ENCODE data around the gene OXCT2.

The OXCT2 gene

DNA sequence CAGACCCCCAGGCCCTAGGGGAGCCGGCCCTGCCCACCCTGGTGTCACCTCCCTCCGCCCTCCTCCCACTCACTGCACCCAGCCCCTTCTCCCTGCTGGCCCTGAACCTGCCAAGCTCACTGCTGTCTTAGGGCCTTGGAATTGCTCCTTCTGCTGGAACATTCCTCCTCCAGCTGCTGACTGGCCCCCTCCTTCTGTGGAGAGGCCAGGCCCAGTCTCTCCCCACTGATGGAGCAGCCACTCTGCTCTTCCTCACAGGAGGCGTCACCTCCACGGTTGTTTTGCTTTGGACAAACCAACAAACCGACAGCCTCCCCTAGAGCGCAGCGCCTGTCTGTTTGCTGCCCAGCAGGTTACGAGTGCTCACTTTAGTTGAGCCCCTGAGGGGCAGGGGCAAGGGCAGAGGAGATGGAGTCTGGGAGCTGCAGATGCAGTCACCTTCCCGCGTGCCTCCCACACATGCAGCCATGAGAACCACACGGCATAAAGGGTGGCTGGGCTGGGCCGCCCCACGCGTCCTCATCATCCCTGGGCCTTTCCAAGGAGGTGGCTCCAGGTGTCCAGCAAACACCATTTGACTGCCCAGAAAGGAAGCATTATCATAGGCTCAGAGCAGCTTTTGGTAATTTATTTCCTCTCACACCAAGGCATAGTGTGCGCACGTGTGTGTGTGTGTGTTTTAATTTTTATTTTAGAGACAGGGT is 9.4 kb downstream of the OXCT2 start:
- DNase-seq = no peak

DNA sequence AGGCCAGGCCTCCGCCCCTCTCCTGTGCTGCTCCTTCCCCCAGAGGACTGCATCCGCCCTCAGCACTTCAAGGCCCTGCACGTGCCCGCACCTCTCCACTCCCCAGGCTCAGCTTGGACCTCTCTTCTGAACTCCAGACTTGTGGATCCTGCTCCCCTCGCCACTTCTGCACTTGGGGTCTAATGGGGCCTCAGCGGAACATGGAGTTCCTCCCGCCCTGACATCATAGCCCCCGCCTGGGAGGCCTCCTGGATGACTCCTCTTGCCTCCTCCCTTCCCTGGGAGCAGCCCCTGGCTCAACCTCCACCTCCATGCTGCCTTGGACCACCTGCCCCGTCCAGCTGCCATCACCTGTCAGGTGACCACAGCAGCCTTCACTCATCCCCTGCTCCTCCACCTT is 10.1 kb downstream of the OXCT2 start:
- no peak for DNase-seq

DNA sequence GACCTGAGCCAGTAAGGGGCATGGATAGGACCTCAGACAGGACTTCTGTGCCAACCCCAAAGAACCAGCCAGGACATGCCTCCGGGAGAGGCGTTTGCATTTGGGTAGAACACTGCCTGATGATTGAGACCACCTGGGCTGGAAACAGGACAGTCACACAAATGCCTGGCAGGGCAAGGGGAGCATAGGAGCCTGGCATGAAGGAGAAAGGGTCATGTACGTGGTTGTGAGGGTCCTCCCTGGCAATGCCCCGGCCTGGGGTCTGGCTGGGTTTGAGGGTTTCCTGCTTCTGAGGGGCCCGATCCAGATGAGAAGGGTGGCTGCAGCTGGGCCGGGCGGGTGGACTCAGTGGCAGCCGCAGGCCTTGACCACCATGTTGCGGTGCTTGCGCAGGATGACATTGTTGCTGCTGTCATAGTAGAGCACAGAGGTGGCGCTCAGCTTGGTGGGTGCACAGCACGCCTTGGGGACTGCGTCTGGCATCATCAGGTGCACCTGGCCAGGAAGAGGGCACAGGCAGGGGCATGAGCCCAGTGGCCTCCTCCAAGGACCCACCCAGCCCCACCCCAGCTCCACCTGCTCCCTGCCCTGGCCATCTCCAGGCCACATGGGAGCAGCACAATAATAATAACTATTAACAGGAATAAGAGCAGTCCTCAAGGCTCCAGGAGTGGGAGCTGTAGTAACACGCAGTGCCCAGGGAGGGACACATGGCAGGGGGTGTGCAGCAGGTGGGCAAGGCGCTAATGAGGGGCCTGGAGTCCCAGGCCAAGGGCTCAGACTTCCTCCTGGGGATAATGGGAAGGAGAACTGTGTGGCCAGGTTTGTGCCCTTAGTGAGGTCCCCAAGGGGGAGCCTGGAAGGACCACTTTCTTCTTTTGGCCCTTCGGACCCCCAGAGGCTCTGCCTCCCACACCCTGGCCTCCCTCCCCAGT is 10.8 kb downstream of the OXCT2 start:
- DNase-seq = no peak

DNA sequence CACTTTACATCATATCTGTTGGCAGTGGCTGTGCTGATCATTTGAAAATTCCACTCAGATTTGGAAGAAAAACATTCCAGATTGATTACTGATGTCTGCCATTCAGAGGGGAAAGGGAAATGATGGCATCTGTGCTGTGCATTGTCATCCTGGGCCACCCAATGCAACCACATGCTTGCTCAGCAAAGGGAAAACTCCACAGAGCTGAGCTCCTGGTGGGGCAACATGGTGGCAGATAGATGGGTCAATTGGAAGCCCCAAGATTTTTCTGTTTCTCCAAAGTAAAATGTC is 11.8 kb downstream of the OXCT2 start:
- no peak for DNase-seq

DNA sequence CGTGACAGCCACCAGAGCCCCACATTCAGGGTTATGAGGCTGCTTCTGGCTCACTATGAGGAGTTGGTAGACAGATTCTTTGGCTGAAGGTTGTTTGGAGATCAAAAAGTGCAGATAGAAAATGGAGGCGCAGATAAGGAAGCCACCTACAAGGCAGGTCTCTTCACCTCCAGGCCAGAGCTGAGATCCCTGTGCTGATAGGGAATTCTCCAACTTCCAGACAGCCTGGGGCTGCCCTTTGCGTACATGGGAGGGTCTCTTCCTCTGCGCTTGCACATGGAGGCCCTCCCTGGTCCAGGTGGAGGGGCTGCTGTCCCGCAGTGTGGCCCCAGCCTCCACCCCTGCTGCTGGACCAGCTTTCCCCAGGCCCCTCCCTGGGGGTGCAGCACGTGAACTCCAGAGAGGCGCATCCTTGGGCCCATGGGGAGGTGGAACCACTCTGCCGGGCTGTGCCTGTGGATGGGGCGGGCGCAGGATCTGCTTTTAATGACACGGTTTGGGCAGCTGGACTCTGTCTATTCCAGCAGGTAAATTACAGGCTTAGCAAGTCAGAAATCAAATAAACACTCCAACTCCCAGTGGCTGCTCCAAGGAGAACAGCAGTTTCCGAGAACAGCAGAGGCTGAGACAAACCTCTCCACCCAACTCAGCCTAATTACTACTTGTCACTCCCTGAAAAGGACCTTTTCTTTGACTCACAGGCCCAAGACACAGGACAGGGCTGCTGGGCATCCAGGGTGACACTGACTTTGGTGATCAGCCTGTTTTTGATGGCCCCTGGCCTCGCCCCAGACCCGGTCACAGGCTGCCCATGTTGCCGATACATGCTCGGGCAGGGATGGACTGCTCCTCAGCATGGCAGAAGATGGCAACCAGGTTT is 12.4 kb downstream of the OXCT2 start:
- DNase-seq = peak; percentile 53

DNA sequence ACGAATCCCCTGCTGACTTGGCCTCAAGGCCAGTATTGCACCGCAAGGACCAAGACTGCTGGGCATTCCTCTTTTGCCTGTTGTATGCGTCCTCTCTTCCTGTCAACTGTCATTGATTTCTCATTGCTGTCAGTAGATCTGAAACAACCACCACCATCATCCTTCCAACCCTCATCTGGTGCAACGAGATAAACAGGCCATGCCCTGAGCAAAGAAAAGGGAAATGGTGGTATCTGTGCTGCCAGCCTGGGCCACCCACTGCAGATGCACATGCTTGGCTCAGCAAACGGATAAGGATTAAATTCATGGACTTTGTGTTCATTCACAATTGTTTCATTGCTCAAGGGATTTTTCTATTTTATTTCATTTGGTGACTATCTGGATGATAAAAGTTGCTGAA is 13.6 kb downstream of the OXCT2 start:
- DNase-seq = no peak

DNA sequence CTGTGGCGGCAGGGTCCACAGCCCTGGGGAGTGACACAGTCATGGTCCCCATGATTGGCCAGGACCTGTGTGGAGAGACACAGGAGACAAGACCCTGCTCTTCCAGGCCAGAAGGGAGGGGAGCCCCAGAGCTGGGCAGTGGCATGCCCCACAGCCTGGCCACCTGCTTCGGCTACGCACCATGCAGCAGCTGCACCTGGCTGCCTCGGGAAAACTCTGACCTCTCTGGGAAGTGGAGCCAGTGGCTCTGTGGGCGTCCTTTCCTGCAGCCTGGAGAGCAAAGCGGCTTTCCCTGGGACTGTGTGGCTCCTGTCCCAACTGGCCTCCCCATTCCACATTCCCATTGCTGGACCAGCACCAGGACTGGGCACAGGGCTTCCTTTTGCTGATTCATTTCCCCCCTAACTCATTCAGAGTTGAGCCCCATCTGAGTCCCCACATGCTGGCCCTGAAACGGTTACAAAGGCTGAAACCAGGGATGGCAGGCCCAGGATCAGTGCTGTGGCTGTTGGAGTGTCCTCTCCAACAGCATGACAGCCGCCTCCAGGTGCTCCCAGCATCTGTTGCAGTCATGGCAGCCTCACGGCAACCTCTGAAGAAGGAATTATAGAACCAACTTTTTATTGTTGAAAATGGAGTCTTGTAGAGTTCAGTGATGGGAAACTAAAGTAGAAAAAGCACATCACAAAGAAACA is 15.0 kb downstream of the OXCT2 start:
- no peak for DNase-seq

DNA sequence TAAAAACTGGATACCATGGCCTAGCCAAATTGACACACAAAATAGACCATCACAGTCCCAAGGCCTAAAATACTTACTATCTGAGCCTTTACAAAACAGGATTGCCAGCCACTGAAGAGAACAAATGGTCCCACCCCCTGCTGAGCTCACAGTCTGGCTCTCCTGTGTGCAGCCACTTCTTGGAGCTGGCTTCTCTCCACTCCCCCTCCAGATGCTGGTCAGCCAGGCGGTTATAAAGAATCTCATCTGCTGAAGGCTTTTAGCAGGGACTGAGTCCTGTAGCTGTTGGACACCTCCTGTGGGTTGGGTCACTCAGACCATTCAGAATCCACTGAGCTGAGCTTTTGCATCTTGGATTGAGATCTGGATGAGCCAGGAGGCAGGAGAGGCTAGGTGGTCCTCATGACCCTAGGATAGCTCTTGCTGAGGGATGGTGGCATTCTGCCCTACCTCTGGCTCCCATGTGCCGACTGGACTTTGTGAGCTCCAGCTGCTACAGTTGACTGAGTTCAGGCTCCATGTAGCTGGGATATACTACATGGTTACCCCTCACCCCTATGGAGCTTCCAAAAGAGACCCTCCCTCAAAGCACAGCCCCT is 16.1 kb downstream of the OXCT2 start:
- DNase-seq = no peak

DNA sequence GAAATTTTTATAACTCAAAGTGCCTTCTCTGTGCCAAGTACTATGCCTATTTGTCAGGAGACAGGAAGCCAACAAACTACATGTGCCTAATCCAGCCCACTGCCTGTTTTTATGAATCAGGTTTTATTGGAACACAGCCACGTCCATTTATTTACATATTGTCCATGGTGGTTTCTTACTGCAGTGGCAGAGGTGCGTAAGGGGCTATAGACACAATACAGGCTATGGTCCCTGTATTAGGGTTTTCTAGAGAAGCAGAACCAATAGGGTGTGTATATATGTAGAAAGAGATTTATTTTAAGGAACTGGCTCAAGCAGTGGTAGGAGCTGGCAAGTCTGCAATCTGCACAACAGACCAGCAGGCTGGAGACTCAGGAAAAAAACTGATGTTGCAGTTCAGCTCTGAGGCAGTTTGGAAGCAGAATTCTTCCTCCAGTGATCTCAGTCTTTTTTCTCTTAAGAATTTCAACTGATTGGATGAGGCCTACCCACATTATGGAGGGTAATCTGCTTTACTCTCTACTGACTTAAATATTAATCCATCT is 17.1 kb downstream of the OXCT2 start:
- DNase-seq = peak; percentile 33

DNA sequence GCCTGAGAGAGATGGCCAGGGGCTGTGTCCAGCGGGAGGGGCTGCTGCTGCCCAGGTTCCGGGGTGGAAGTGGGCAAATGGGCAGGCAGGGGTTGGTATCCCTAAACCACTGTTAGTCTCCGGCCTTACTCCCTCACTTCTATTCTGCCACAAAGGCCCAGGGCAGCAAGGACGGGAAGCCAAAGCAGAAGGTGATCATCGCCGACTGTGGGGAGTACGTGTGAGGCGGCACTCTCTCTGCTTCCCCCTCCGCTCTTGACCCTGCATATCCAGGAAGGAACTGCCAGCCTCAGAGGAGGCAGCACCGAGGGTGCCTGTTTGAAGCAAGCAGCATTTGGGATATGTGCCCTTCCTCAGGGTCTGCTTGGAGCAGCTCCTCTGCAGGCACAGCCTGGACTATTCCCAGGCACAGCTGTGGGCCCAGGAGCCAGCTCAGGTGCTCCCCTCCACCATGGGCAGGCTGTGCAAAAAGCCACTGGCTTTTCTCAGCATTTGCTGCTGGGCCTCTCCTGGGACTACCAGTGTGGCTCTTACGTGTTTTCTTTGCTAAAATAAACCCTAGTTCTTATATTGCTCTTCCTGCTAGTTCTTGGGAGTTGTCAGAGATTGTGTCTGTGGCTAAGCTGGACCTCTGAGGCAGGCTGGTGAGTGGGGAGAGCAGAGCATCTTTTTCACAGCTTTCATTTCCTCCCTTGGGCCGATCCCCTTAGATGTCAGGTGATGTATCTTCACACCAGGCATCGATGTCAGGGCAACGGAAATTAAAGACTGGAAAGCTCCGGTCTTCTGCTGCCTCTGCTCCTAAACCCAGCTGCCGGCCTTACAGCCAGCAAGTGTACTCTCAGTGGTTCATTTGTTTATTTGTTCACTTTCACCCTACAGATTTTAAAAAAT is 17.8 kb downstream of the OXCT2 start:
- DNase-seq = no peak

DNA sequence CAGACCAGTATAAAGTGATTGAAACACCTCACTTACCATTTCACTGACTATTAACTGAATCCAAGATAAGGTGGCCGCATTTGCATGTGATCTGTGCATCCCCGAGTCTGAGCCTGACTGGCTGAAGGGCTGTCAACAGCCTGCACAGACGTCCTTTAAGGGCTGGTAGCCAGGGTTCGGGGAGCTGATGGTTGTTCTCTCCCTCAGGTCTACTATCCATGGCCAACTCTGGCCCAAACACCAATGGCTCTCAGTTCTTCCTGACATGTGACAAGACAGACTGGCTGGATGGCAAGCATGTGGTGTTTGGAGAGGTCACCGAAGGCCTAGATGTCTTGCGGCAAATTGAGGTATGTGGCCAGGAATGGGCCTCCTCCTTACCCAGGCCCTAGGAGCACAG is 18.4 kb downstream of the OXCT2 start:
- no peak for DNase-seq

DNA sequence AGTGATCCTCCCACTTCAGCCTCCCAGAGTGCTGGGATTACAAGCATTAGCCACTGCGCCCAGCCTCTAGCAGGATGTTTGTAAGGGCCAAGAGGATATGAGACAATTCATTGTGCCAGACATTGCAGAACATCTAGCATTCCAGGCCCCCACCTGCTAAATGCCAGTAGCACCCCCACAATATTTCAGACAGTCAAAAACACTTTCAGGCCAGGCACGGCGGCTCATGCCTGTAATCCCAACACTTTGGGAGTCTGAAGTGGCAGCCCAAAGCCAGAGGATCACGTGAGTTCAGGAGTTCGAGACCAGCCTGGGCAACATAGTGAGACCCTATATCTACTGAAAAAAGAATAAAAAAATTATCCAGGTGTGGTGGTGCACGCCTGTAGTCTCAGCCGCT is 19.6 kb downstream of the OXCT2 start:
- no peak for DNase-seq

DNA sequence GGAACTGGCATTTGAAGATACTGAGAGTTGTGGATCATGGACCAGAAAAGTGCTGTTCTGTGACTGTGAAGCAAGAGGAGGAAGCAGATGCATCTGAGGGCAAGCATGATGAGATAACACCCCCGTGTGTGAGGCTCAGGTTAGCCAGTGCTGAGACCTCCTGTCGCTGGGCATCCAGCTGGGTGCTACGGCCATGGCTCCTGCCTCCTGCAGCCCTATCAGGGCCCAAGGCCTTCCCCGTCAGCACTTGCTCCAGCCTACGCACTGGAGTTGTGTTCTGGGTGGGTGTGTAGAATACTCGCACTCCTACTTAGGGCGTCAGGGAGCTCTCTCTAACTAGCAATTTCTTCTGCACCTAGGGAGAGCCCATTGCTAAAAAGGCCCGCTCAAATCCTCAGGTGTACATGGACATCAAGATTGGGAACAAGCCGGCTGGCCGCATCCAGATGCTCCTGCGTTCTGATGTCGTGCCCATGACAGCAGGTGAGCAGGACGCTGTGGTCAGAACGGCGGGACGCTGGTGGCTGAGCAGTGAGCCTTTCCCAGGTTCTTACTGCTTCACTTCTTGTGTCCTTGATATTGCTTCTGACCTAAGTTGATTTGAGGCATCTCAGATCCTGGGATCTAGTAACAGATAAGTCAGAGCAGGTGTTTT is 26.0 kb downstream of the OXCT2 start:
- no peak for DNase-seq

DNA sequence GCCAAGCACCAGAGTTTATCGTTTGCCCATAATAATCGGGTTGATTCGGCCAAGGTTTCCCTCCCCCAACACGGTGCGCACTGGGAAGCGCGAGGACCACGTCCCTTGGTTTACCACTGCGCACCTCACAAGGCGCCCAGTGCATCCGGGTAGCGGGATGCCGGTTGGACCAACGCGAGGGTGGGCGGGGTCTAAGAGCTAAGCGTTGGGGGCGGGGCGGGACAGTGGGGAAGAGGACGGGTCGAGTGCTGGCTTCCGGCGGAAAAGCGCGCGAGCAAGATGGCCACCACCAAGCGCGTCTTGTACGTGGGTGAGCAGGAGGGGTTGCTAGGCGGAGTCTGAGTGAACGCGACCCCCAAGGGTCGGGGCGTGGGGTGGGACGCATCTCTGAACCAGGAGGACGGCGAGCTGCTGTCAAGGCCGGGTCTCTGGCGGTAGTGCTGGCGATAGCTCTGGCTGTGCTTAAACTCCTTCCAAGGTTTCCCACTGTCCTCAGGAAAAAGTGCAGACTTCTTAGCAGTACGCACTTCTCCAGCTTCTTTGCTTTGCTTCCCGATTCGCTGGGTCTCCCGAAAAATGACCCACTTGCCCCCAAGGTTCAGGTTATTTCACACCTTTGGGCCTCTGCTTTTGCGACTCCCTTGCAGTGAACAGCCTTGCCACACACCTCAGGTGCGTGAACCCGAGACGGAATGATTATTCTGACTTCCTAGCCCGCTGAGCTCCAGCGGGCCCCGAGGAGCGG is 32.4 kb downstream of the OXCT2 start, which contains the start of gene PPIE:
Gene PPIE (plus strand): TSS at position 261 of the 745 bp plus-strand sequence. CDS start 19 bp downstream, at position 280.
- peak; percentile 68 for DNase-seq

DNA sequence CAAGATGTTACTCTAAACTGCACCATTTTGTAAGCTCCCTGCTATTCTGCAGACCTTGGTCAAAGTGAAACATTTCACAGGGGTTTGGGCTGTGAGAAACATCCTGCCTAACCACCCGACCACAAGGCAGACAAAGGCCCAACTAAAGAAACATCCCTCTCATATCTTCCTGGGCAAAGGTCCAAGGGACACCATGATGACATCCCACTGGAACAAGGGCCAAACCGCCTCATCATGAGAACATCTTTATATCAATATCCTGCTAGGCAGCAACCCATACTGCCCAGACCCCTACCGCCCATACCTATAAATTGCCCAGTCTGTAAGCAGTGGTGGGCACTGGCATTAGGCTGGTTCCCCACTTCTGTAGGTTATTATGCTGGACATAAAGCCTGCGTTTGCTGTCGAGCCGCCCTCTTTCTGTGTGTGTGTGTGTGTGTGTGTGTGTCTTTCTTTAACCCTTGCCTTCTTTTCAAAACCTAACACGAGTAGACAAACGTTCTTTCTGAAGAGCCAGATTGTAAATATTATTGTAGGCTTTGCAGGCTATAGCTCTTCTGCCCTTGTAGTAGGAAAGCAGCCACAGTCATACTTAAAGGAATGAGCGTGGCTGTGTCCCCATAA is 33.5 kb downstream of the OXCT2 start:
- DNase-seq = no peak

DNA sequence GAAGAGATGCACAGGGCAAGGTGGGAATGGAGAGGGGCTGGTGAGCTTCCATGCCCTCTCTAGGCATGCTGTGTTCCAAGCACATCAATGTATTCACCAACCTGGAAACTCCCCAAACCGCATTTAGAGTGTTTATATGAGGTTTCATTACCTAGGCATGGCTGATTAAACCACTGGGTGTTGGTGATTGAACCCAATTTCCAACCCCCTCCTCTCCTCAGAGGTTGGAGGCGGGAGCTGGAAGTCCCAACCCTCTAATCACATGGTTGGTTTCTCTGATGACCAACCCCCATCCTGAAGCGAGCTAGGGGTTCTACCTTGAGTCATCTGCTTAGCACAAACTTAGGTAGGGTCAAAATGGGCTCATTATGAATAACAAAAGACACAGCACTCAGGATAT is 35.4 kb downstream of the OXCT2 start:
- no peak for DNase-seq

DNA sequence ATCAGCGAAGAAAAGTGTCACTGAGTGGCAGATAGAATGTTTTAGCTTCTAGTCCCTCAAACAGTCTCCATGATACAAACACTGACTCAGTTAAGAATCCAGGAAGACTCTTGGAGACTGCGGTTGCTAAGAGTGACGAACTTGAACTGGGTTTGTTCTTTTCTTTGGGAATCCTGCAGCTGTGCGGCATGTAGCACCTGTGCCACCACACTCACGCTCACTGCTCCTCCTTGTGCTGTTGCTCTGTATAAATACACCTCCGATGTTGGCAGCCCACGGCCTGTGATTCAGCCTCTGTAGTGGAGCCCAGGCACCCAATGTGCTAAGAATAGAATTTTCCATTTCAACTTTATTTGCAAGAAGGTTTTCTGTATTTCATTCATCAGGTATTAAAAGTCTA is 38.0 kb downstream of the OXCT2 start:
- no peak for DNase-seq

DNA sequence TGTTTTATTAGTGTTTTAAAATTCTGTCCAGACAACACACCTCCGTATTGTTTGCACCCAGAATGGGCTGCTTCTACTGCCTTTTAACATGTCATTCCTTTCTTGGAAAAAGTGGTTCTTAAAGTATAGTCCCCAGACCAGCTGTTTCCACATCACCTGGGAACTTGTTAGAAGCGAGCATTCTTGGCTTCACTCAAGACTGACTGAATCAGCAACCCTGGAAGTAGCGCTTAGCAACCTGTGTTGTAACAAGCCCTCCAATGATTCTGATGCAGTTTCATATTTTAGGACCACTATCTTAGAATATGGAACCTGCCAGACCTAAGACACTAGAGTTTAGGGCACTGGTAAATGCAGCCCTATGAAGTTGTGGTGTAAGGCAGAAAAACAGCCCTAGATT is 38.4 kb downstream of the OXCT2 start:
- DNase-seq = no peak

DNA sequence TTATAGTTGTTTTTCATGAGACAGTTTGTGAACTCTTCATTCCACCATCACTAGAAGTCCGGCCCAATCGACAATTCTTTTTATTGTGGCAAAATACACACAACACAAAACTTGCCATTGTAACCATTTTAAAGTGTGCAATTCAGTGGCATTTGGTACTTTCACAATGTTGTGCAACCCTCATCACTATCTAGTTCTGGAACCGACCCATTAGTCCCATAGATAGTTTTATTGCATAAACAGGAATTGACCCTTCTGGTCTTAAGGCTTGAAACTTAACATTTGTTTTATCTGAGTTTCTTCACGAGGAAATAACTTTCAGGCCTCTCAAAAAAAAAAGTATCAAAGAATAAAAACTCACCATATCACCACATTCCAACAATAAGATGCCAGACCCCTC is 41.3 kb downstream of the OXCT2 start:
- DNase-seq = no peak

Data from NCI-H2081 treated with DMSO at 0.1 percent for 48 hours (cell line).